ENCODE measurements around the gene OCIAD1. TPM values are rescaled to one million over a fixed set of nuclear protein-coding genes. Genes with fewer than 3 reads are reported as not detected.

OCIAD1 gene
- total and polyA plus RNA-seq, 2 donors (not counting 1 experiment from before 2014, with no cell fraction given), result 82.3 to 119 TPM

GRCh38 chr4:48898733-48899431 lies 68.0 kb downstream of the OCIAD1 start:
- H3K36me3 ChIP-seq (replicated peaks in 1 of 2; ENCODE audit: control extremely low read depth in 1 of 2, control insufficient read depth in 1 of 2, extremely low read depth in 1 of 2, insufficient read depth in 2 of 2, low read length in 1 of 2), result peaks cover 9 to 65% of the 10 kb centered on the region in 2 experiments
- H3K4me2 ChIP-seq (replicated peaks; ENCODE audit: low read depth, low read length, poor library complexity, severe bottlenecking), result no peak overlapping the region
- H3K27ac ChIP-seq (ENCODE audit: low read length in 2 of 2), result no peak overlapping the region
- Mint-ChIP-seq H3K9me3 (ENCODE audit: insufficient read depth) (no peaks in the 10 kb centered on the region), H3K4me3 (no peak overlapping the region), H3K27me3 (no peaks in the 10 kb centered on the region), H3K27ac (peak overlapping the region; percentile 8), H3K4me1 (peaks cover 17% of the 10 kb centered on the region)
- no peak overlapping the region for H3K9ac ChIP-seq (ENCODE audit: low read length)
- DNase-seq (peak; percentile 13), ATAC-seq (ENCODE audit: low read depth) (no peak)
- no peak overlapping the region for H3K4me3 ChIP-seq (ENCODE audit: control extremely low read depth in 1 of 5, extremely low read depth in 1 of 5, insufficient read depth in 1 of 5, low read depth in 2 of 5, low read length in 4 of 5)
- no peaks in the 10 kb centered on the region for H3K9me3 ChIP-seq (ENCODE audit: control extremely low read depth in 1 of 3, control insufficient read depth in 2 of 3, insufficient read depth in 1 of 3, low read length in 2 of 3)
- no peak for TF ChIP-seq EZH2 (IDR thresholded peaks at IDR 0.05; ENCODE audit: borderline replicate concordance, insufficient read depth, low read depth, low read length, poor library complexity, severe bottlenecking)
- intact Hi-C loops (cut with micrococcal nuclease), result no loop called here
- H3K4me1 ChIP-seq (ENCODE audit: control insufficient read depth in 2 of 2, insufficient read depth in 2 of 2, low read length in 2 of 2), result peaks cover 0 to 6% of the 10 kb centered on the region in 2 donors
- H4K20me1 ChIP-seq (ENCODE audit: control insufficient read depth, insufficient read depth, low read length, poor library complexity, severe bottlenecking), result peaks cover 8% of the 10 kb centered on the region
- peak overlapping the region; percentile 2 for H2AFZ ChIP-seq (ENCODE audit: insufficient read depth, low read depth, low read length, poor library complexity, severe bottlenecking)
- H3K79me2 ChIP-seq (ENCODE audit: control insufficient read depth, insufficient read depth, low read length), result no peaks in the 10 kb centered on the region
- WGBS (ENCODE audit: insufficient coverage), result 0% methylated on average over 1 of the region's 5 CpGs
- H3K27me3 ChIP-seq (replicated peaks in 1 of 4; ENCODE audit: control extremely low read depth in 1 of 4, control insufficient read depth in 3 of 4, insufficient read depth in 4 of 4, low read length in 3 of 4), result no peaks in the 10 kb centered on the region
- ChIA-PET POLR2A (no interaction called here), CTCF (interaction anchor here (1.6 kb wide), 1 partner anchor 8 kb away, joined by 7 read pairs; the partner anchor contains the start of gene OCIAD2)

DNA sequence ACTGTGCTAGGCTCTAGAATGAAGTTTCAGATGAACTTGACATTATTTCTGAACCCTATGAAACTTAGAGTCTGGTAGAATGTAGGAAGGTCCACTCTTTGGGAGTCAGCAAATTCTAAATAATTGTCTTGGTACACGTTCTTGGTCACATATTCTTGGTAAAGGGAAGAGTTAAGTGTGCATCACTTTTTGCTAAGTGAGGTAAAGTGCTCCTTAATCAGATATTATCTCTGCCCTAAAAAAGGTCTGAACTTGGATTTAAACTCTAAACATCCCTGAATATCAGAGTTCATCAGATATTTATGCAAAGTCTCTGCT lies 68.5 kb downstream of the OCIAD1 start:
- no peak overlapping the region for H3K4me3 Mint-ChIP-seq
- ATAC-seq (ENCODE audit: low read depth), result no peak
- no peak overlapping the region for H3K9ac ChIP-seq (ENCODE audit: low read length)
- H3K79me2 ChIP-seq (ENCODE audit: control insufficient read depth, insufficient read depth, low read length), result peaks cover 4% of the 10 kb centered on the region
- no peak overlapping the region for H3K4me2 ChIP-seq (replicated peaks; ENCODE audit: low read depth, low read length, poor library complexity, severe bottlenecking)
- no peak for TF ChIP-seq EZH2 (IDR thresholded peaks at IDR 0.05; ENCODE audit: borderline replicate concordance, insufficient read depth, low read depth, low read length, poor library complexity, severe bottlenecking)
- TF ChIP-seq, protein P1, sequence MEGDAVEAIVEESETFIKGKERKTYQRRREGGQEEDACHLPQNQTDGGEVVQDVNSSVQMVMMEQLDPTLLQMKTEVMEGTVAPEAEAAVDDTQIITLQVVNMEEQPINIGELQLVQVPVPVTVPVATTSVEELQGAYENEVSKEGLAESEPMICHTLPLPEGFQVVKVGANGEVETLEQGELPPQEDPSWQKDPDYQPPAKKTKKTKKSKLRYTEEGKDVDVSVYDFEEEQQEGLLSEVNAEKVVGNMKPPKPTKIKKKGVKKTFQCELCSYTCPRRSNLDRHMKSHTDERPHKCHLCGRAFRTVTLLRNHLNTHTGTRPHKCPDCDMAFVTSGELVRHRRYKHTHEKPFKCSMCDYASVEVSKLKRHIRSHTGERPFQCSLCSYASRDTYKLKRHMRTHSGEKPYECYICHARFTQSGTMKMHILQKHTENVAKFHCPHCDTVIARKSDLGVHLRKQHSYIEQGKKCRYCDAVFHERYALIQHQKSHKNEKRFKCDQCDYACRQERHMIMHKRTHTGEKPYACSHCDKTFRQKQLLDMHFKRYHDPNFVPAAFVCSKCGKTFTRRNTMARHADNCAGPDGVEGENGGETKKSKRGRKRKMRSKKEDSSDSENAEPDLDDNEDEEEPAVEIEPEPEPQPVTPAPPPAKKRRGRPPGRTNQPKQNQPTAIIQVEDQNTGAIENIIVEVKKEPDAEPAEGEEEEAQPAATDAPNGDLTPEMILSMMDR (IDR thresholded peaks at IDR 0.05), result no peak
- H3K4me1 Mint-ChIP-seq, result peaks cover 18% of the 10 kb centered on the region
- H3K4me1 ChIP-seq (ENCODE audit: control insufficient read depth in 2 of 2, insufficient read depth in 2 of 2, low read length in 2 of 2), result peaks cover 0 to 6% of the 10 kb centered on the region in 2 donors
- DNase-seq, result no peak
- H3K9me3 Mint-ChIP-seq (ENCODE audit: insufficient read depth), result no peaks in the 10 kb centered on the region
- no peaks in the 10 kb centered on the region for H3K27me3 Mint-ChIP-seq
- no peaks in the 10 kb centered on the region for H3K27me3 ChIP-seq (replicated peaks in 1 of 4; ENCODE audit: control extremely low read depth in 1 of 4, control insufficient read depth in 3 of 4, insufficient read depth in 4 of 4, low read length in 3 of 4)
- CTCF ChIA-PET, result no interaction called here
- intact Hi-C loops (cut with micrococcal nuclease), result no loop called here
- peak overlapping the region; percentile 2 for H2AFZ ChIP-seq (ENCODE audit: insufficient read depth, low read depth, low read length, poor library complexity, severe bottlenecking)
- no CpG with 5 or more reads among the region's 1 CpG for WGBS (ENCODE audit: insufficient coverage)
- POLR2A ChIA-PET, result no interaction called here
- no peaks in the 10 kb centered on the region for H3K9me3 ChIP-seq (ENCODE audit: control extremely low read depth in 1 of 3, control insufficient read depth in 2 of 3, insufficient read depth in 1 of 3, low read length in 2 of 3)
- H3K27ac Mint-ChIP-seq, result peak overlapping the region; percentile 8
- H3K4me3 ChIP-seq (ENCODE audit: control extremely low read depth in 1 of 5, extremely low read depth in 1 of 5, insufficient read depth in 1 of 5, low read depth in 2 of 5, low read length in 4 of 5), result no peak overlapping the region
- peaks cover 9 to 69% of the 10 kb centered on the region in 2 experiments for H3K36me3 ChIP-seq (replicated peaks in 1 of 2; ENCODE audit: control extremely low read depth in 1 of 2, control insufficient read depth in 1 of 2, extremely low read depth in 1 of 2, insufficient read depth in 2 of 2, low read length in 1 of 2)
- peaks cover 8% of the 10 kb centered on the region for H4K20me1 ChIP-seq (ENCODE audit: control insufficient read depth, insufficient read depth, low read length, poor library complexity, severe bottlenecking)
- H3K27ac ChIP-seq (ENCODE audit: low read length in 2 of 2), result no peak overlapping the region

Measured in B cell (primary cell).